ENCODE results near the gene MIA.
"Not testable (repeated sequence)": the region's sequence is repeated elsewhere in the genome, so short reads cannot be mapped to it uniquely, and the experiment has no call there.

MIA gene

GRCh38 chr19:40781140-40781539 lies 5.8 kb downstream of the MIA start:
- no peak for DNase-seq

GRCh38 chr19:40783711-40784110 lies 8.4 kb downstream of the MIA start:
- no peak for DNase-seq

GRCh38 chr19:40784146-40784545 lies 8.8 kb downstream of the MIA start:
- DNase-seq, result not testable (repeated sequence)

- DNase-seq, result no peak
These were observed 10.2 kb downstream of the MIA start for GRCh38 chr19:40785526-40785925.

- DNase-seq, result no peak
These were observed 11.0 kb downstream of the MIA start for GRCh38 chr19:40786060-40787037.

- DNase-seq, result no peak
These were observed 16.0 kb downstream of the MIA start for GRCh38 chr19:40791349-40791748.

GRCh38 chr19:40791996-40792395 lies 16.7 kb downstream of the MIA start:
- DNase-seq, result no peak

GRCh38 chr19:40797166-40797962 lies 22.0 kb downstream of the MIA start:
- DNase-seq, result no peak

- peak in 1 of 2 donors; percentile 60 for DNase-seq
These were observed 22.8 kb downstream of the MIA start for GRCh38 chr19:40797963-40798682.

GRCh38 chr19:40798683-40799557 lies 23.6 kb downstream of the MIA start, which contains the start of gene EGLN2:
EGLN2 (plus strand) TSS chr19:40799191; CDS start chr19:40800573, 1,382 bp downstream.
- peak; percentile 98 to 99 for DNase-seq

- no peak for DNase-seq
These were observed 24.4 kb downstream of the MIA start for GRCh38 chr19:40799558-40800338.

GRCh38 chr19:40800339-40800996 lies 25.1 kb downstream of the MIA start:
- no peak for DNase-seq

GRCh38 chr19:40800997-40801377 lies 25.7 kb downstream of the MIA start:
- no peak for DNase-seq

- no peak for DNase-seq
These were observed 26.3 kb downstream of the MIA start for GRCh38 chr19:40801426-40802299.

- DNase-seq, result no peak
These were observed 27.2 kb downstream of the MIA start for GRCh38 chr19:40802300-40803169.

- DNase-seq, result no peak
These were observed 28.0 kb downstream of the MIA start for GRCh38 chr19:40803170-40803856.

- DNase-seq, result no peak
These were observed 28.8 kb downstream of the MIA start for GRCh38 chr19:40803857-40804782.

Data from hippocampal formation (tissue), 2 donors.